Measurements from ENCODE around the gene CD36. TPM values are rescaled to one million over a fixed set of nuclear protein-coding genes. Genes with fewer than 3 reads are reported as not detected.
A peak's percentile ranks its signal among the peaks of the same experiment; 100 is the strongest.

The CD36 gene
- total RNA-seq, 4 donors from 2014 or later = 122 to 261 (median 180) TPM

DNA sequence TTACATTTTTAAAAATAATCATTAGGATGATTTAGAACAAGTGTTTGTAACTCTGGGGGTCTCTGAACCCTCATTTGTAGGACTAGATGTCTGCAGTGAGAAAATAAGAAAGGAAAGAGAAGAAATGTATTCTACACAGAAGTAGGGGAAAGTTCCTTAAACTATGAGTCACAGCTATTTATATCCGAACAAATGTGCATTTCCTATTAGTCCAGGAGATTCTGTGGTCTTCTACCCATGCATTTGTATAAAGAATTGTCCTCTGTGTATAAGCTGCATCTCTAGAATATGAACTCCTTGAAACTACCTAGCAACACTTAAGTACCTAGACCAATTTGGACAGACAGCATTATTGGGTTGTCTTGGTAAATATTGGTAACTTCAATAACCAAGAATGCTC, 15.9 kb upstream of the CD36 start:
- Histone ChIP-seq H3K9me3 (no peaks in the 10 kb centered on the region), H3K27ac (peak overlapping the region in 1 of 4 donors; percentile 4), H3K36me3 (no peaks in the 10 kb centered on the region), H3K4me1 (no peaks in the 10 kb centered on the region), H3K4me3 (no peak overlapping the region), H3K27me3 (no peaks in the 10 kb centered on the region)
- TF ChIP-seq EP300 (IDR thresholded peaks at IDR 0.05) (no peak), POLR2A (IDR thresholded peaks at IDR 0.05) (no peak)
- TF ChIP-seq, protein P1, sequence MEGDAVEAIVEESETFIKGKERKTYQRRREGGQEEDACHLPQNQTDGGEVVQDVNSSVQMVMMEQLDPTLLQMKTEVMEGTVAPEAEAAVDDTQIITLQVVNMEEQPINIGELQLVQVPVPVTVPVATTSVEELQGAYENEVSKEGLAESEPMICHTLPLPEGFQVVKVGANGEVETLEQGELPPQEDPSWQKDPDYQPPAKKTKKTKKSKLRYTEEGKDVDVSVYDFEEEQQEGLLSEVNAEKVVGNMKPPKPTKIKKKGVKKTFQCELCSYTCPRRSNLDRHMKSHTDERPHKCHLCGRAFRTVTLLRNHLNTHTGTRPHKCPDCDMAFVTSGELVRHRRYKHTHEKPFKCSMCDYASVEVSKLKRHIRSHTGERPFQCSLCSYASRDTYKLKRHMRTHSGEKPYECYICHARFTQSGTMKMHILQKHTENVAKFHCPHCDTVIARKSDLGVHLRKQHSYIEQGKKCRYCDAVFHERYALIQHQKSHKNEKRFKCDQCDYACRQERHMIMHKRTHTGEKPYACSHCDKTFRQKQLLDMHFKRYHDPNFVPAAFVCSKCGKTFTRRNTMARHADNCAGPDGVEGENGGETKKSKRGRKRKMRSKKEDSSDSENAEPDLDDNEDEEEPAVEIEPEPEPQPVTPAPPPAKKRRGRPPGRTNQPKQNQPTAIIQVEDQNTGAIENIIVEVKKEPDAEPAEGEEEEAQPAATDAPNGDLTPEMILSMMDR (IDR thresholded peaks at IDR 0.05) = no peak
- WGBS, 2 donors = 36 to 37% methylated on average over 1 of the region's 1 CpG
- DNase-seq (ENCODE audit: low spot score in 2 of 2) = no peak

DNA sequence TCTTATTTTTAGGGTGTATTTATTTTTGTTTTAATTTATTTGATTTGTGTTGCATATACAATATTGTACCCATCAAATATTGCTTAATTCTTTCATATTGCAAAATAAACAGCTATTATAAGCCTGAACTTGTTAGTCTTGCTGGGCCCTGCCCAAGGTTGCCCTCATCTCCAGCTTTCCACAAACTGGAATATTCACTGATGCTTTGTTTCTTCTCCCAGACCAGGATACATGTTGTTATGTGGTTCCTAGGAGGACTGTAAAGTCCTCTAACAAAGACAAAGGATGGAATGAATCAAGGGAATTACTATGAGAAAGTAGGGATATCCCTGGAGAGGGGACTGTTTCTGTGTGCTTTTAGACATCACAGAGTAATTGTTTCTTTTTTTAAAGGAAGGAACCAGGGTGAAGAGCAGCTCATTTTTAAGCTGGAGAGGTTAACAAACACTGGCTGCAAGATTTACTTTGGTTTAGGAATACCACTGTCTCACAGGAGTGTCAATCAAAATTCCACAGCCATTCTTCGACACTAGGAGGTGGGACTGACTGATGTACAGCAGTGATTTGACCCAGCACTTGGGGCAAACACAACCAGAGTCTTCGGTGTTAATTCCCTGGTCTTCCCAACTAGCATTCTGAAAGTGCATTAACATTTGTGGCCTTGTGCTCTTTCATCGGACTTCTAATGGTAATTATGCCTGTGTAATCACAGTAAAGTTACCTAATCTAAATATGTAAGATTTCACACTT, 14.8 kb upstream of the CD36 start:
- Histone ChIP-seq H3K4me3 (no peak overlapping the region), H3K4me1 (no peaks in the 10 kb centered on the region), H3K9me3 (no peaks in the 10 kb centered on the region), H3K27ac (no peak overlapping the region), H3K36me3 (no peaks in the 10 kb centered on the region), H3K27me3 (no peaks in the 10 kb centered on the region)
- DNase-seq (ENCODE audit: low spot score in 2 of 2) = no peak
- TF ChIP-seq POLR2A (IDR thresholded peaks at IDR 0.05) (no peak), EP300 (IDR thresholded peaks at IDR 0.05) (no peak)
- TF ChIP-seq, protein P1 (IDR thresholded peaks at IDR 0.05) = no peak
- 51 to 63% methylated on average over 3 of the region's 3 CpGs for WGBS, 2 donors

DNA sequence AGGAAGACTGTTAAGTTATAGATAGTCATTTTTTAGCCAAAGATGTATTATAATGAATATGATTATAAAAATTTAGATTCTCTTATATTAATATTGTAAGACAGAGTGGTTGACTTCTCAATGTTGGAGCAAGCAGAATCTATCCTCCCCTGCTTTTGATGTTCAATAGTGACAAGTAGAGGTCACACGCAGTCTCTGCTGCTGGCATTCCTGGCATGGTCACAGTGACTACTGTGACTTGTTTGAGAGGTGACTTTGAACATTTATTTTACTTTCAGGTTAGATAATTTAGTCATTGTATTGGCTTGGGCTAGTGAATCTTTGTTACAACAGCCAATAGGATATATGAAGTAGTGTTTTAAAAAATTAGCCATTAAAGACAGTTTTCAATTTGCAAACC, 13.7 kb upstream of the CD36 start:
- H3K4me3 ChIP-seq = no peak overlapping the region
- H3K27me3 ChIP-seq = no peaks in the 10 kb centered on the region
- no peak overlapping the region for H3K27ac ChIP-seq
- H3K9me3 ChIP-seq = no peaks in the 10 kb centered on the region
- TF ChIP-seq, protein P1 (IDR thresholded peaks at IDR 0.05) = no peak
- TF ChIP-seq POLR2A (IDR thresholded peaks at IDR 0.05) (no peak), EP300 (IDR thresholded peaks at IDR 0.05) (no peak)
- H3K4me1 ChIP-seq = no peaks in the 10 kb centered on the region
- DNase-seq (ENCODE audit: low spot score in 2 of 2) = no peak
- 91 to 100% methylated on average over 1 of the region's 1 CpG for WGBS, 2 donors
- no peaks in the 10 kb centered on the region for H3K36me3 ChIP-seq

DNA sequence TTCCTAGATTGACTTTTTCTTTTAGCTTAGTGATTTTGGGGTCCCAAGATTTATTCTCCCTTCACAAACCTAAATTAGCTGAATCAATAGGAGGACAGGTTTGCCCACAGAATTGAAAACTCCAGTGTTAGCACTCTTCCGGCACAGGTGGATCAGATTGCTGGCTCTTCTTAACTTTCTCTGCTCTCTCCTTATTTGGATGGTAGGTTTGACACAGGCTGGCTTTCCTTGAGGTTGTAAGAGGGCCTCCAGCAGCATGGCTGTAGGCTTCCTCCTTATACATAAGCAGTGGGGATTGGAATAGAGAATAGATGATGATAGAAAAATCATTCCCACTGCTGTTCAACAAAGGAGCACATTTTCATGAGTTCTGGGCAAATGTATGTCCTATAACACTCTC, 9.4 kb upstream of the CD36 start:
- TF ChIP-seq, protein P1 (IDR thresholded peaks at IDR 0.05) = no peak
- TF ChIP-seq EP300 (IDR thresholded peaks at IDR 0.05) = no peak
- no peak for TF ChIP-seq POLR2A (IDR thresholded peaks at IDR 0.05)
- Histone ChIP-seq H3K27me3 (no peaks in the 10 kb centered on the region), H3K4me3 (no peak overlapping the region), H3K9me3 (no peaks in the 10 kb centered on the region), H3K27ac (no peak overlapping the region), H3K4me1 (peaks cover 0 to 19% (median 8%) of the 10 kb centered on the region in 4 donors), H3K36me3 (no peaks in the 10 kb centered on the region)
- no peak for DNase-seq (ENCODE audit: low spot score in 2 of 2)
- 92 to 100% methylated on average over 1 of the region's 1 CpG for WGBS, 2 donors

DNA sequence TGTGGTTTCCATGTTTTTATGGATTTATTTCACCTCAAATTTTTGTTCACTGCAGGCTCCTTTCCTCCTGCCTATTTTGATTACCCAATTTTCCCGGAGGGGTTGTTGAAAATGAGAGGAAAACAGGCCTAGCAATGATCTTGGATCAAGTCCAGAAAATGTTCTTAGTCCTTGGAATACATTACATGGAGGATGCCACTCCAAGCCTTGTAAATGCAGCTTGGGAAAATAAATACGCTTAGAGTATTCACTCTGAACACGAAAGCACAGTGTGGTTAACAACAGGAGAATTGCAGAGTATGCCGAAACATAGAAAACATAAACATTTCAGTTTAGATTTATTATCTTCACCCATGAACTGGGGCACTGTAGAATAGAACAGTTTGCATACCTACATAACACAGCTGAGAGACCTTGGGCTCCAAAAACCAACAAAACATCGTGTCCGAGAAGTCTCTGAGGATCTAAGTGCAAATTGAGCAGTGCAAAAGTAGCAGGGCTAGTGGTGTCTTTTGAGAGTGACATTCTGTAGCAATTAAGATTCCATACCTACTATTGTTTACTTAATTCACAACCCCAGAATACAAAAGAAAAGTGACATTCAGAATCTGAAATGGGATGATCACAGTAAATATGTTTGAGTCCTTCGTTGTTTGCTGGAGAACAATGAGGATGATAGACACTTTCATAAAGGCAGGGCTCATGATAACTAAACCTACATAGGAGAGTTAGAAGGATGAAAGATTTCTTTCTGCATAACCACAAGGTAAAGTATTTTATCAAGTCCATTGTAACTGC, 7.6 kb upstream of the CD36 start:
- H3K27me3 ChIP-seq = no peaks in the 10 kb centered on the region
- H3K4me1 ChIP-seq = peaks cover 0 to 32% (median 10%) of the 10 kb centered on the region in 4 donors
- no peaks in the 10 kb centered on the region for H3K9me3 ChIP-seq
- H3K36me3 ChIP-seq = no peaks in the 10 kb centered on the region
- TF ChIP-seq POLR2A (IDR thresholded peaks at IDR 0.05) (no peak), EP300 (IDR thresholded peaks at IDR 0.05) (no peak)
- TF ChIP-seq, protein P1 (IDR thresholded peaks at IDR 0.05) = no peak
- WGBS, 2 donors = 51% methylated on average over 7 of the region's 7 CpGs
- H3K4me3 ChIP-seq = no peak overlapping the region
- no peak for DNase-seq (ENCODE audit: low spot score in 2 of 2)
- H3K27ac ChIP-seq = no peak overlapping the region
